ENCODE results near the gene GRIK2.

The GRIK2 gene

GRCh38 chr6:101878554-101879276 is 485.2 kb downstream of the GRIK2 start:
- no peak for DNase-seq (ENCODE audit: low read depth, low spot score)

GRCh38 chr6:101879782-101880181 is 486.3 kb downstream of the GRIK2 start:
- no peak for DNase-seq (ENCODE audit: low read depth, low spot score)

GRCh38 chr6:101883505-101883904 is 490.0 kb downstream of the GRIK2 start:
- DNase-seq (ENCODE audit: low read depth, low spot score) = no peak

- no peak for DNase-seq (ENCODE audit: low read depth, low spot score)
Observed at GRCh38 chr6:101887532-101887931, 494.0 kb downstream of the GRIK2 start.

- no peak for DNase-seq (ENCODE audit: low read depth, low spot score)
Observed at GRCh38 chr6:101907356-101908217, 514.1 kb downstream of the GRIK2 start.

- no peak for DNase-seq (ENCODE audit: low read depth, low spot score)
Observed at GRCh38 chr6:101909366-101909765, 515.9 kb downstream of the GRIK2 start.

GRCh38 chr6:101912311-101912710 is 518.8 kb downstream of the GRIK2 start:
- no peak for DNase-seq (ENCODE audit: low read depth, low spot score)

GRCh38 chr6:101918471-101918870 is 525.0 kb downstream of the GRIK2 start:
- no peak for DNase-seq (ENCODE audit: low read depth, low spot score)

GRCh38 chr6:101921829-101922450 is 528.4 kb downstream of the GRIK2 start:
- DNase-seq (ENCODE audit: low read depth, low spot score) = no peak

GRCh38 chr6:101926149-101926925 is 532.8 kb downstream of the GRIK2 start:
- DNase-seq (ENCODE audit: low read depth, low spot score) = no peak

GRCh38 chr6:101931766-101932165 is 538.3 kb downstream of the GRIK2 start:
- DNase-seq (ENCODE audit: low read depth, low spot score) = no peak

- no peak for DNase-seq (ENCODE audit: low read depth, low spot score)
Observed at GRCh38 chr6:101932704-101933103, 539.2 kb downstream of the GRIK2 start.

GRCh38 chr6:101935732-101936131 is 542.2 kb downstream of the GRIK2 start:
- DNase-seq (ENCODE audit: low read depth, low spot score) = no peak

GRCh38 chr6:101936516-101936915 is 543.0 kb downstream of the GRIK2 start:
- no peak for DNase-seq (ENCODE audit: low read depth, low spot score)

GRCh38 chr6:101937108-101937507 is 543.6 kb downstream of the GRIK2 start:
- no peak for DNase-seq (ENCODE audit: low read depth, low spot score)

GRCh38 chr6:101940391-101940790 is 546.9 kb downstream of the GRIK2 start:
- no peak for DNase-seq (ENCODE audit: low read depth, low spot score)

- no peak for DNase-seq (ENCODE audit: low read depth, low spot score)
Observed at GRCh38 chr6:101956961-101957360, 563.5 kb downstream of the GRIK2 start.

- no peak for DNase-seq (ENCODE audit: low read depth, low spot score)
Observed at GRCh38 chr6:101961357-101961756, 567.8 kb downstream of the GRIK2 start.

- no peak for DNase-seq (ENCODE audit: low read depth, low spot score)
Observed at GRCh38 chr6:101980924-101981323, 587.4 kb downstream of the GRIK2 start.

- DNase-seq (ENCODE audit: low read depth, low spot score) = no peak
Observed at GRCh38 chr6:101986476-101986875, 593.0 kb downstream of the GRIK2 start.

- no peak for DNase-seq (ENCODE audit: low read depth, low spot score)
Observed at GRCh38 chr6:101992286-101992685, 598.8 kb downstream of the GRIK2 start.

GRCh38 chr6:101994521-101994920 is 601.0 kb downstream of the GRIK2 start:
- no peak for DNase-seq (ENCODE audit: low read depth, low spot score)
